Bronchial epithelial cell (primary cell): ENCODE measurements around the gene ATG4B. TPM values are rescaled to one million over a fixed set of nuclear protein-coding genes. Genes with fewer than 3 reads are reported as not detected.

Experiments used
- DNase-seq: peaks from one replicate; pipeline ENCODE4 v3.0.0-alpha.2; 2010; ENCODE audit warnings: low read depth
- FAIRE-seq: peaks from 2 replicates; lab custom pipeline; 2011; peaks lifted over from hg19 to GRCh38; lab: Jason Lieb, UNC
- H3K27me3 ChIP-seq: 2 replicates; pipeline ENCODE4 v1.5.1; 2011; ENCODE audit warnings: low read length; ENCODE audit not compliant: control insufficient read depth, insufficient read depth
- H3K36me3 ChIP-seq: 2 replicates; pipeline ENCODE4 v1.5.1; 2011; ENCODE audit warnings: low read length; ENCODE audit not compliant: control insufficient read depth, insufficient read depth
- H3K4me3 ChIP-seq: 2 replicates; pipeline ENCODE4 v1.5.1; 2011; ENCODE audit warnings: mild to moderate bottlenecking, low read depth, low read length, control low read depth
- CTCF ChIP-seq: IDR thresholded peaks from 2 replicates; pipeline ENCODE4 v1.5.1; 2011; ENCODE audit warnings: mild to moderate bottlenecking, moderate library complexity, low read length, control low read depth, inconsistent platforms; ENCODE audit not compliant: insufficient read depth, severe bottlenecking
- total RNA-seq: library from RNA; depleted of rRNA; stranded (reverse); fragments of >200 nt; gene quantifications from 2 replicates; pipeline ENCODE4 v1.2.1, GENCODE V29; 2014

The ATG4B gene
- total RNA-seq, 1 donor from 2014 or later: 51.3 TPM

- DNase-seq (peak; percentile 63), FAIRE-seq (no peak)
- Histone ChIP-seq H3K4me3 (peak within 1 kb of the TSS; percentile 93), H3K36me3 (peaks cover 7% of the 10 kb centered on the region), H3K27me3 (no peaks in the 10 kb centered on the region)
- no peak for TF ChIP-seq CTCF
Measured at GRCh38 chr2:241701399-241702154, 64.1 kb downstream of the ATG4B start, which contains the start of gene ING5. Gene ING5, plus strand, starts transcription at chr2:241702039. Its CDS starts 27 bp downstream, at chr2:241702066.

DNA sequence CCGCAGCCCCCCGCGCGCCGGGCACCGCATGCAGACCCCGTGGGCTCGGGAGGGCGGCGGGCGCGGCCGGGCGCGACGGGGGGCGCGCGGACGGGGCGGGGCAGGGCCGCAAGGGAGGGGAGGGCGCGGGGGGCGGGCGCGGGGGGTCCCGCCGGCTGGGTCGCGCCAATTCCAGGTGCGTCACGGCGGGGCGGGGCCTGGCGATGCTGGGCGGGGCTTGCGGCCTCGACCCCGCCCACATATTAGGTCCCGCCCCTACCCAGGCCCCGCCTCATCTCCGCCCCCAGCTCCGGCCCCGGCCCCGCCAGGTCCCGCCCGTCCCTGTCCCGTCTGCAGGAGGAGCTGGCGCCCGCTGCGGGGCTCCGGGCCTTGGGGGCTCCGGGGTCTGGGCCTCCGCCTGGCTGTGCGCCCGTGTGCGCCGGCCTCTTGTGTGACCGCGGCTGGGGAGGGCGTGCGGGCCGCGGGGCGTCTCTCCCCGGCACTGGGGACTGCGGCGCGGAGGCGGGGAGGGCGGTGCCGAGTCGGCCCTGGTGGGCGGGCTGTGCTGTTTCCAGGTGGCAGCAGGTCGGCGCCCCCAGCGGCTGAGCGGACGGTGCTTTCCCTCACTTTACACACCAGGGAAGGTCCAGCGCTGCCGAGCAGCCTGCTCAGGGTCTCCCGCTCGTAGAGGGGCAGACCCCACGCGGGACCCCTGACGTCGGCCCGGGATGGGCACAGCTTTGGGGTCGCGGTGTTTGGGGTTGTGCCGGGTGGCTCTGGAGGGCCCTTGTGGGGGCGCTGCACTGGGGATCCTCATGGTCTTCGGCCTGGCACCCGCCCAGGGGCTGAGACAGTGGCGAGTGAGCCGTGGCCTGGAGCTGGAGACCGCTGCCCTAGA is 64.9 kb downstream of the ATG4B start:
- FAIRE-seq (no peak), DNase-seq (peak; percentile 65)
- Histone ChIP-seq H3K4me3 (peak overlapping the region; percentile 93), H3K36me3 (peaks cover 7% of the 10 kb centered on the region), H3K27me3 (no peaks in the 10 kb centered on the region)
- TF ChIP-seq CTCF: peak; percentile 51

GRCh38 chr2:241703032-241703604 is 65.6 kb downstream of the ATG4B start:
- FAIRE-seq (no peak), DNase-seq (no peak)
- Histone ChIP-seq H3K4me3 (peak overlapping the region; percentile 93), H3K36me3 (peaks cover 7% of the 10 kb centered on the region), H3K27me3 (no peaks in the 10 kb centered on the region)
- no peak for TF ChIP-seq CTCF

DNA sequence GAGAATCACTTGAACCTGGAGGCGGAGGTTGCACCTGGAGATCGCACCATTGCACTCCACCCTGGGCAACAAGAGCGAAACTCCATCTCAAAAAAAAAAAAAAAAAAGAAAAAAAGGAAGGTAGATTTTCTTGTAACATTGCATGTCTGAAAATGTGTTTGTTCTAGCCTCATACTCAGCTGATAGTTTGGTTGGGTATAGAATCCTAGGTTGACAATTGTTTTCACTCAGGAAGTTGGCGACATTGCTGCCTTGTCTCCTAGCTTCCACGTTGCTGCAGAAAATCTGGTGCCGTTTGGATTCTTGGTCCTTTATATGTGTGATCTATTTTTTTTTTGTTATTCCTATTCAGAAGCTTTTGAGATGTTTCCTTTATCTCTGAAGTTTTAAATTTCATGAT is 69.0 kb downstream of the ATG4B start:
- DNase-seq (no peak), FAIRE-seq (no peak)
- Histone ChIP-seq H3K36me3 (peaks cover 14% of the 10 kb centered on the region), H3K4me3 (no peak overlapping the region), H3K27me3 (no peaks in the 10 kb centered on the region)
- no peak for TF ChIP-seq CTCF

GRCh38 chr2:241708879-241709278 is 71.4 kb downstream of the ATG4B start:
- Histone ChIP-seq H3K36me3 (peaks cover 24% of the 10 kb centered on the region), H3K4me3 (no peak overlapping the region), H3K27me3 (no peaks in the 10 kb centered on the region)
- peak; percentile 91 for FAIRE-seq
- DNase-seq: no peak
- TF ChIP-seq CTCF: no peak
